Measurements from ENCODE around the gene DYNLT4.
"Not testable (repeated sequence)": the region's sequence is repeated elsewhere in the genome, so short reads cannot be mapped to it uniquely, and the experiment has no call there.

Gene DYNLT4

GRCh38 chr1:44828003-44828651, 21.0 kb upstream of the DYNLT4 start:
- no peak for DNase-seq

- DNase-seq: no peak
Observed at GRCh38 chr1:44827197-44828002, 20.2 kb upstream of the DYNLT4 start.

GRCh38 chr1:44826375-44827196, 19.4 kb upstream of the DYNLT4 start:
- DNase-seq: no peak

- not testable (repeated sequence) for DNase-seq
Observed at GRCh38 chr1:44824392-44824791, 17.2 kb upstream of the DYNLT4 start.

- DNase-seq: no peak
Observed at GRCh38 chr1:44822981-44823451, 15.9 kb upstream of the DYNLT4 start.

- DNase-seq: no peak
Observed at GRCh38 chr1:44822131-44822701, 15.1 kb upstream of the DYNLT4 start.

GRCh38 chr1:44821240-44821715, 14.1 kb upstream of the DYNLT4 start:
- no peak for DNase-seq

- DNase-seq: no peak
Observed at GRCh38 chr1:44820328-44821239, 13.4 kb upstream of the DYNLT4 start.

- peak; percentile 79 for DNase-seq
Observed at GRCh38 chr1:44819608-44820327, 12.6 kb upstream of the DYNLT4 start.

- no peak for DNase-seq
Observed at GRCh38 chr1:44819196-44819607, 12.1 kb upstream of the DYNLT4 start.

- DNase-seq: no peak
Observed at GRCh38 chr1:44817771-44818495, 10.8 kb upstream of the DYNLT4 start.

- DNase-seq: no peak
Observed at GRCh38 chr1:44817307-44817706, 10.2 kb upstream of the DYNLT4 start.

GRCh38 chr1:44815926-44816325, 8.8 kb upstream of the DYNLT4 start:
- not testable (repeated sequence) for DNase-seq

GRCh38 chr1:44812822-44813543, 5.8 kb upstream of the DYNLT4 start:
- DNase-seq: no peak

GRCh38 chr1:44811234-44811633, 4.1 kb upstream of the DYNLT4 start:
- no peak for DNase-seq

GRCh38 chr1:44810762-44811105, 3.6 kb upstream of the DYNLT4 start:
- not testable (repeated sequence) for DNase-seq

GRCh38 chr1:44810101-44810761, 3.1 kb upstream of the DYNLT4 start:
- peak; percentile 36 for DNase-seq

- DNase-seq: peak; percentile 89
Observed at GRCh38 chr1:44808938-44809917, 2.1 kb upstream of the DYNLT4 start.
